GM12878 (cell line): ENCODE measurements around the gene PLA2G4E. TPM values are rescaled to one million over a fixed set of nuclear protein-coding genes. Genes with fewer than 3 reads are reported as not detected.

Experiments used
- ATAC-seq: fragments of 200-7000 bp; cut with Tn5 transposase; 3 replicates; pipeline ENCODE4 v1.9.1; 2020; ENCODE audit warnings: mild to moderate bottlenecking, moderate library complexity
- BruUV-seq: library from RNA; stranded (reverse); fragments of 400-500 nt; replicated peaks from 2 replicates; lab custom pipeline; 2021; lab: Mats Ljungman, UMichigan
- CTCF ChIA-PET: fragments of 300-600 bp; sonication (Branson Sonifier 250); formaldehyde crosslinking; extraction: SDS; loops from one replicate; lab custom pipeline; 2021; ENCODE audit warnings: inconsistent platforms; lab: Yijun Ruan, JAX
- POLR2A ChIA-PET: fragments of 350-600 bp; formaldehyde crosslinking; extraction: SDS; loops from one replicate; lab custom pipeline; 2021; ENCODE audit warnings: inconsistent platforms; lab: Charles Lee
- RAD21 ChIA-PET: fragments of 300-600 bp; sonication (Branson Sonifier 250); formaldehyde crosslinking; loops from one replicate; lab custom pipeline; 2023; ENCODE audit warnings: antibody characterized with exemption; ENCODE audit not compliant: unreplicated experiment; lab: Charles Lee
- SMC1A ChIA-PET: fragments of 300-600 bp; sonication (Branson Sonifier 250); formaldehyde crosslinking; loops from one replicate; lab custom pipeline; 2023; ENCODE audit not compliant: unreplicated experiment, uncharacterized antibody; lab: Charles Lee
- DNase-seq: peaks from one replicate; pipeline ENCODE4 v3.0.0-alpha.2; 2011; ENCODE audit warnings: low read depth, low spot score
- FAIRE-seq: peaks from 3 replicates; lab custom pipeline; 2011; peaks lifted over from hg19 to GRCh38; lab: Jason Lieb, UNC
- H2AFZ ChIP-seq: 2 replicates; pipeline ENCODE4 v1.6.0; 2011; ENCODE audit warnings: low read depth, low read length, control low read depth; ENCODE audit not compliant: control insufficient read depth
- H3K27ac ChIP-seq: 2 replicates; pipeline ENCODE4 v1.5.1; 2011; ENCODE audit warnings: control low read depth; ENCODE audit not compliant: control insufficient read depth, insufficient read depth
- H3K27me3 ChIP-seq, 2 experiments: replicated peaks in 1 of 2; 2 replicates each; pipeline versions ENCODE4 v1.6.0 to v1.6.1; 2011; ENCODE audit warnings: low read length in 1 of 2; ENCODE audit not compliant: control insufficient read depth in 2 of 2, insufficient read depth in 2 of 2
- H3K36me3 ChIP-seq, 2 experiments: 2 replicates each; pipeline ENCODE4 v1.5.1; 2011; ENCODE audit warnings: low read length in 1 of 2; ENCODE audit not compliant: control insufficient read depth in 2 of 2, insufficient read depth in 2 of 2
- H3K4me1 ChIP-seq: 2 replicates; pipeline ENCODE4 v1.6.1; 2011; ENCODE audit warnings: mild to moderate bottlenecking, low read length, moderate library complexity, mixed read lengths; ENCODE audit not compliant: control insufficient read depth, insufficient read depth
- H3K4me2 ChIP-seq: 2 replicates; pipeline ENCODE4 v1.6.0; 2011; ENCODE audit warnings: control low read depth; ENCODE audit not compliant: control insufficient read depth, insufficient read depth
- H3K4me3 ChIP-seq: fragments of 200-600 bp; sonication (generic); 2 replicates; pipeline ENCODE4 v1.5.1; 2016
- H3K79me2 ChIP-seq: 2 replicates; pipeline ENCODE4 v1.6.0; 2011; ENCODE audit warnings: low read length; ENCODE audit not compliant: control insufficient read depth, insufficient read depth
- H3K9ac ChIP-seq: 2 replicates; pipeline ENCODE4 v1.8.0; 2011; ENCODE audit warnings: low read length, control low read depth, mixed read lengths; ENCODE audit not compliant: control insufficient read depth, insufficient read depth
- H3K9me3 ChIP-seq: replicated peaks from 3 replicates; pipeline ENCODE4 v1.5.1; 2011; ENCODE audit warnings: mild to moderate bottlenecking, low read length; ENCODE audit not compliant: control insufficient read depth, insufficient read depth
- H4K20me1 ChIP-seq: 2 replicates; pipeline ENCODE4 v1.6.0; 2011; ENCODE audit not compliant: control insufficient read depth, insufficient read depth
- ATF7 ChIP-seq: fragments of 450-650 bp; IDR thresholded peaks from 2 replicates; pipeline ENCODE4 v1.6.1; 2016; ENCODE audit warnings: low read depth, mild to moderate bottlenecking
- CBX5 ChIP-seq: sonication (generic); IDR thresholded peaks from 2 replicates; pipeline ENCODE4 v1.6.1; 2016; ENCODE audit warnings: low read depth, moderate library complexity, mild to moderate bottlenecking, inconsistent platforms
- DPF2 ChIP-seq: fragments of 450-650 bp; IDR thresholded peaks from 2 replicates; pipeline ENCODE4 v1.6.1; 2017; ENCODE audit warnings: mild to moderate bottlenecking
- ESRRA ChIP-seq: IDR thresholded peaks from 2 replicates; pipeline ENCODE4 v1.6.1; 2012; ENCODE audit warnings: mild to moderate bottlenecking, low read length, improper control_type of control experiment
- FOS ChIP-seq: IDR thresholded peaks from 3 replicates; pipeline ENCODE4 v1.6.1; 2011; ENCODE audit warnings: borderline replicate concordance; ENCODE audit not compliant: insufficient read length; ENCODE audit errors: extremely low read depth
- KAT2A ChIP-seq: conservative IDR thresholded peaks from 2 replicates; pipeline ENCODE4 v1.6.1; 2011; ENCODE audit warnings: low read depth, low read length; ENCODE audit not compliant: control insufficient read depth
- KDM1A ChIP-seq: fragments of 200-600 bp; sonication (generic); IDR thresholded peaks from 2 replicates; pipeline ENCODE4 v1.6.1; 2016; ENCODE audit warnings: borderline replicate concordance
- NFYA ChIP-seq: IDR thresholded peaks from 2 replicates; pipeline ENCODE4 v1.6.1; 2011; ENCODE audit warnings: low read depth, mild to moderate bottlenecking, low read length, improper control_type of control experiment, borderline replicate concordance
- PAX8 ChIP-seq: fragments of 450-650 bp; IDR thresholded peaks from 2 replicates; pipeline ENCODE4 v1.6.1; 2017; ENCODE audit warnings: mild to moderate bottlenecking, moderate library complexity
- POU2F2 ChIP-seq: IDR thresholded peaks from 3 replicates; pipeline ENCODE4 v1.6.1; 2011; ENCODE audit warnings: low read depth, mild to moderate bottlenecking, low read length, borderline replicate concordance
- SMAD5 ChIP-seq: IDR thresholded peaks from 2 replicates; pipeline ENCODE4 v1.6.1; 2016; ENCODE audit warnings: antibody characterized with exemption, low read depth
- SP1 ChIP-seq: IDR thresholded peaks from one replicate; pipeline ENCODE4 v1.6.1; 2011; ENCODE audit warnings: low read depth, low read length
- SREBF1 ChIP-seq: IDR thresholded peaks from 2 replicates; pipeline ENCODE4 v1.6.1; 2012; ENCODE audit warnings: mild to moderate bottlenecking, low read length
- TBL1XR1 ChIP-seq: IDR thresholded peaks from 2 replicates; pipeline ENCODE4 v1.6.1; 2012; ENCODE audit warnings: low read depth, low read length, improper control_type of control experiment
- TCF12 ChIP-seq: IDR thresholded peaks from 2 replicates; pipeline ENCODE4 v1.6.1; 2011; ENCODE audit warnings: low read depth, mild to moderate bottlenecking, low read length
- TCF7 ChIP-seq: IDR thresholded peaks from 2 replicates; pipeline ENCODE4 v1.6.1; 2014; ENCODE audit warnings: antibody characterized with exemption, borderline replicate concordance
- ZBED1 ChIP-seq: IDR thresholded peaks from 2 replicates; pipeline ENCODE4 v1.6.1; 2016; ENCODE audit warnings: borderline replicate concordance
- WGBS: methylation state at CpG from one replicate; pipeline ENCODE4 v1.1.6; 2016; ENCODE audit warnings: low lambda C conversion rate; ENCODE audit not compliant: insufficient replicate concordance, insufficient coverage; ENCODE audit errors: missing lambda C conversion rate; 5-methylcytosine and 5-hydroxymethylcytosine counted together
- in situ Hi-C: fragments of 300-500 bp; cut with MboI; formaldehyde crosslinking; loops from 9 replicates; pipeline ENCODE4 v1.14.3; 2018; ENCODE audit warnings: mixed read lengths
- intact Hi-C: fragments of 100-400 bp; cut with micrococcal nuclease; formaldehyde crosslinking; loops from one replicate; pipeline ENCODE4 v1.14.2; 2022; ENCODE audit not compliant: unreplicated experiment
- polyA plus RNA-seq, 11 experiments: library from polyadenylated mRNA; depleted of rRNA in 4 of 11; unstranded in 6 of 11; stranded (reverse) in 5 of 11; fragments of >200 nt; fragmentation: Nextera tagmentation in 4 of 11; fragmentation: Illumina TruSeq in 1 of 11; extraction: Ambion mirVana in 4 of 11; extraction: Trizol in 1 of 11; gene quantifications; 1 replicate in 1 of 11; 2 replicates in 10 of 11; pipeline versions ENCODE4 v1.2.1 to v1.2.3, GENCODE V29; 2011 to 2016; ENCODE audit warnings: inconsistent platforms in 2 of 11, missing spikeins in 2 of 11, low read depth in 1 of 11
- total RNA-seq, 4 experiments: library from RNA; depleted of rRNA in 3 of 4; stranded (reverse); fragments of >200 nt in 3 of 4; fragmentation: Illumina TruSeq in 1 of 4; extraction: Trizol in 1 of 4; gene quantifications; 2 replicates each; pipeline versions ENCODE4 v1.2.1 to v1.2.3, GENCODE V29; 2013 to 2021
- TF ChIP-seq, protein P1 (sequence below): fragments of 450-650 bp; IDR thresholded peaks from 2 replicates; pipeline ENCODE4 v1.6.1; 2018; ENCODE audit warnings: borderline replicate concordance, mild to moderate bottlenecking; ENCODE audit not compliant: partially characterized antibody
- TF ChIP-seq, protein P2 (sequence below): IDR thresholded peaks from 2 replicates; pipeline ENCODE4 v1.6.1; 2011; ENCODE audit warnings: mild to moderate bottlenecking, low read depth, low read length, moderate library complexity; ENCODE audit not compliant: insufficient replicate concordance
- TF ChIP-seq, protein P3 (sequence below): IDR thresholded peaks from 2 replicates; pipeline ENCODE4 v1.6.1; 2012; ENCODE audit warnings: low read length, inconsistent platforms

The PLA2G4E gene
- total and polyA plus RNA-seq, 10 of the 15 experiments (the other 5 are each of a cell fraction or from before 2014, with no cell fraction given) = 0.05 to 0.32 (median 0.06) TPM; not detected in 5

- no peak for FAIRE-seq
- no peak for DNase-seq
- in situ Hi-C loops (no loop called here), intact Hi-C loops (no loop called here)
- Histone ChIP-seq H3K79me2 (no peaks in the 10 kb centered on the region), H3K9ac (no peak overlapping the region), H4K20me1 (no peaks in the 10 kb centered on the region), H3K4me1 (no peaks in the 10 kb centered on the region), H3K9me3 (no peaks in the 10 kb centered on the region), H3K27me3 (no peaks in the 10 kb centered on the region), H3K36me3 (no peaks in the 10 kb centered on the region), H2AFZ (no peak overlapping the region), H3K4me3 (no peak overlapping the region), H3K27ac (no peak overlapping the region), H3K4me2 (no peak overlapping the region)
- 12% methylated on average over 6 of the region's 6 CpGs for WGBS
- ChIA-PET CTCF (interaction anchor here (1.0 to 5.6 kb wide), 3 partner anchors 13 to 58 kb away, joined by 3 to 26 read pairs (median 11); no protein-coding TSS in a partner anchor), POLR2A (interaction anchor here (0.7 to 1.6 kb wide), 2 partner anchors 23 to 125 kb away, joined by 3 to 7 read pairs; no protein-coding TSS in a partner anchor), RAD21 (interaction anchor here (0.7 kb wide), 2 partner anchors 23 to 94 kb away, joined by 3 to 5 read pairs; no protein-coding TSS in a partner anchor), SMC1A (no interaction called here)
- TF ChIP-seq PAX8 (no peak), TCF12 (no peak), KAT2A (no peak), TBL1XR1 (no peak), ATF7 (no peak), ZBED1 (no peak), POU2F2 (no peak), KDM1A (no peak), SP1 (no peak), ESRRA (no peak), TCF7 (no peak), SMAD5 (no peak), SREBF1 (no peak), DPF2 (no peak), CBX5 (no peak), FOS (no peak), NFYA (no peak)
- TF ChIP-seq, protein P1, sequence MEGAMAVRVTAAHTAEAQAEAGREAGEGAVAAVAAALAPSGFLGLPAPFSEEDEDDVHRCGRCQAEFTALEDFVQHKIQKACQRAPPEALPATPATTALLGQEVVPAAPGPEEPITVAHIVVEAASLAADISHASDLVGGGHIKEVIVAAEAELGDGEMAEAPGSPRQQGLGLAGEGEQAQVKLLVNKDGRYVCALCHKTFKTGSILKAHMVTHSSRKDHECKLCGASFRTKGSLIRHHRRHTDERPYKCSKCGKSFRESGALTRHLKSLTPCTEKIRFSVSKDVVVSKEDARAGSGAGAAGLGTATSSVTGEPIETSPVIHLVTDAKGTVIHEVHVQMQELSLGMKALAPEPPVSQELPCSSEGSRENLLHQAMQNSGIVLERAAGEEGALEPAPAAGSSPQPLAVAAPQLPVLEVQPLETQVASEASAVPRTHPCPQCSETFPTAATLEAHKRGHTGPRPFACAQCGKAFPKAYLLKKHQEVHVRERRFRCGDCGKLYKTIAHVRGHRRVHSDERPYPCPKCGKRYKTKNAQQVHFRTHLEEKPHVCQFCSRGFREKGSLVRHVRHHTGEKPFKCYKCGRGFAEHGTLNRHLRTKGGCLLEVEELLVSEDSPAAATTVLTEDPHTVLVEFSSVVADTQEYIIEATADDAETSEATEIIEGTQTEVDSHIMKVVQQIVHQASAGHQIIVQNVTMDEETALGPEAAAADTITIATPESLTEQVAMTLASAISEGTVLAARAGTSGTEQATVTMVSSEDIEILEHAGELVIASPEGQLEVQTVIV = no peak
- TF ChIP-seq, protein P2, sequence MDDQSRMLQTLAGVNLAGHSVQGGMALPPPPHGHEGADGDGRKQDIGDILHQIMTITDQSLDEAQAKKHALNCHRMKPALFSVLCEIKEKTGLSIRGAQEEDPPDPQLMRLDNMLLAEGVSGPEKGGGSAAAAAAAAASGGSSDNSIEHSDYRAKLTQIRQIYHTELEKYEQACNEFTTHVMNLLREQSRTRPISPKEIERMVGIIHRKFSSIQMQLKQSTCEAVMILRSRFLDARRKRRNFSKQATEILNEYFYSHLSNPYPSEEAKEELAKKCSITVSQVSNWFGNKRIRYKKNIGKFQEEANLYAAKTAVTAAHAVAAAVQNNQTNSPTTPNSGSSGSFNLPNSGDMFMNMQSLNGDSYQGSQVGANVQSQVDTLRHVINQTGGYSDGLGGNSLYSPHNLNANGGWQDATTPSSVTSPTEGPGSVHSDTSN = no peak
- TF ChIP-seq, protein P3, sequence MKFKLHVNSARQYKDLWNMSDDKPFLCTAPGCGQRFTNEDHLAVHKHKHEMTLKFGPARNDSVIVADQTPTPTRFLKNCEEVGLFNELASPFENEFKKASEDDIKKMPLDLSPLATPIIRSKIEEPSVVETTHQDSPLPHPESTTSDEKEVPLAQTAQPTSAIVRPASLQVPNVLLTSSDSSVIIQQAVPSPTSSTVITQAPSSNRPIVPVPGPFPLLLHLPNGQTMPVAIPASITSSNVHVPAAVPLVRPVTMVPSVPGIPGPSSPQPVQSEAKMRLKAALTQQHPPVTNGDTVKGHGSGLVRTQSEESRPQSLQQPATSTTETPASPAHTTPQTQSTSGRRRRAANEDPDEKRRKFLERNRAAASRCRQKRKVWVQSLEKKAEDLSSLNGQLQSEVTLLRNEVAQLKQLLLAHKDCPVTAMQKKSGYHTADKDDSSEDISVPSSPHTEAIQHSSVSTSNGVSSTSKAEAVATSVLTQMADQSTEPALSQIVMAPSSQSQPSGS = no peak
- ATAC-seq = no peak
- no TSS peak for BruUV-seq
Measured at GRCh38 chr15:42002333-42002732, 18.5 kb downstream of the PLA2G4E start.
